DMS 273 treated with DMSO at 0.1 percent for 48 hours (cell line): ENCODE measurements around the gene THAP9.

Experiments
- DNase-seq: peaks from one replicate; lab custom pipeline; 2025; lab: John Stamatoyannopoulos, UW

The THAP9 gene

DNA sequence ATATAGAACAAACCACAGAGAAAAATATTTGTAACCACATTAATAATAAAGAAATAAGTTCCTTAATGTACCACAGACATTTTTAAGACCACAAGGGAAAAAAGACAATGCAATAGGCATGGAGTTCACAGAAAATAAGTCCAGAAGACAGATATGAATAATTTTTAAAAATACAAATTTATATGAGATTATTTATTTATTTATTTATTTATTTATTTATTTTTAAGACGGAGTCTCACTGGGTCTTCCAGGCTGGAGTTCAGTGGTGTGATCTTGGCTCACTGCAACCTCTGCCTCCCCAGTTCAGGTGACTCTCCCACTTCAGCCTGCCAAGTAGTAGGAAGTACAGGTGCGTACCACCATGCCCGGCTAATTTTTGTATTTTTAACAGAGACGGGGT is 53.7 kb downstream of the THAP9 start:
- DNase-seq: no peak

DNA sequence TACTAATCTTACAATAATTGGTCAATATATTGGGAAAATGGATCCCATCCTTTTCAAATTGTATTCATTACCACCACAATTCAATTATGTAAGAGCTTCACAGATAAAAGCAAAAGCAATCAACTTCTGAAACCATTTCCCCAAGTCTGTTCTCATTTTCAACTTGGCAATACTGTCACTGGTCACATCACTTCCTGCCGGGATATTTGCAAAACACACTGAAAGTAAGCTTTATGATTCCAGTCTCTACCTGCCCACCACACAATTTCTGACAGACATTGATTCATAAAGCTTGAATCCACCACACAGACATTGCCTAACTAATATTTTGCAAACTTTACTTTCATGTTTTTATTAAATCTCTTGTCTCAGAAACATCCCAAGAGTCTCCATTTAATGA is 56.5 kb downstream of the THAP9 start:
- no peak for DNase-seq

DNA sequence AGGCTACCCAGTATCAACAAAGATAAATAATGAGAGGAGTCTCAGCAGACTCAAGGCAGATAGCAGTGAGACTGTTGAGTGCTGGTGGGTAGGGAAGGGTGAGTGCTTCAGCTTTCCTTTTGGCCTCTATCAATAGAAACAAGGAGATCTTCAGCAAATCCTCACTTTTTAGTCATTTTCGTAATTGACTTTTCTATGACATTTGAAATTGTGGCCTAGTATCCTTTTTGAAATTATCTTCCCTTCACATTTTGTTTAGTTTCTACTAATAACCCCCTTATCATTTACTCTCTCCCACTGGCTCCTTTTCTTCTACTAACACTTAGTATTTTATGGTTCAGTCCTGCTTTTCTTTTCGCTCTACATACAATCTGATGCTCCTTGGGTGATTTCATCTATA is 65.2 kb downstream of the THAP9 start:
- DNase-seq: no peak

DNA sequence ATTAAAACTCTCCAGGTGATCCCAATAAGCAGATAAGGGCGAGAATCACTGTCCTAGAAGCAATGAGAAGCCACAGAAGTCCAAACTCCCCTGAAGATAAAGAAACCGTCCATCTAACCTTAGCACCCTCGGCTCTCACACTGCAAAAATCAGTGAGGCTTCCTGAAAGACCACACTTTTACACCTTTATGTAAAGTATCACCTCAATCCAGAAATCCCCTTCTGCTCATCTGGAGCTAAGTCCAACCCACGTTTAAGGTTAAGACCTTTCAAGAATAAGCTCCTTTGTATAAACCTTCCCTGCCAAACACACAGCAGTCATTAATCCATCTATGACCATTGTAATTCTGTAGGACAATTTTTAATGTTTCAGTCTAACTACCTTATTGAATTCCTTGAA is 68.4 kb downstream of the THAP9 start:
- DNase-seq: no peak

DNA sequence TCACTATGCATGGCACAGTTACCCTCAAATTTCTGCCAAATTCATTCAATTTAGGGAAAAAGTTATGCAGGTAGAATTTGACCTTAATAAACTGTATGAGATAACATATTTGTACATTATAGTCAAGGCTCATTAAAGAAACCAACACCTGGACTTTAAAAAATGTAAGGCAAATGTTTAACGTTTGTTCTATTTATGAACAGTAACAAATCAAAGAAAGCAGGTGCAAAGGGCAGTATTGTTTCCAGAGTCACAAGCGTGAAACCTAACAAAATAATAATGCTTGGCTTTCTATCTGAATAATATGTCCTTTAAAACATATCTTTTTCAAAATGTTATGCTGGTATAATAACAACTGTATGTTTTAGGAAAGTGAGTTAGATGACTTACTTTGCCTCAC is 68.9 kb downstream of the THAP9 start:
- no peak for DNase-seq
